GM21515 (cell line): Measurements from ENCODE around the gene IGLL5.
"Not testable (repeated sequence)": the region's sequence is repeated elsewhere in the genome, so short reads cannot be mapped to it uniquely, and the experiment has no call there.

Experiments used
- ATAC-seq: cut with Tn5 transposase; IDR thresholded peaks from one replicate; pipeline ENCODE4 v1.9.1; 2021; ENCODE audit not compliant: unreplicated experiment

IGLL5 gene

GRCh38 chr22:22912988-22913253 lies 25.3 kb downstream of the IGLL5 start:
- ATAC-seq, result no peak

GRCh38 chr22:22913989-22914388 lies 26.4 kb downstream of the IGLL5 start:
- ATAC-seq, result no peak

GRCh38 chr22:22914726-22915669 lies 27.4 kb downstream of the IGLL5 start:
- ATAC-seq, result no peak

- no peak for ATAC-seq
Observed at GRCh38 chr22:22915670-22916035, 28.0 kb downstream of the IGLL5 start.

GRCh38 chr22:22916215-22916951 lies 28.8 kb downstream of the IGLL5 start:
- ATAC-seq, result no peak

GRCh38 chr22:22916952-22917290 lies 29.3 kb downstream of the IGLL5 start:
- no peak for ATAC-seq

GRCh38 chr22:22917377-22917776 lies 29.8 kb downstream of the IGLL5 start:
- no peak for ATAC-seq

GRCh38 chr22:22918297-22918965 lies 30.8 kb downstream of the IGLL5 start:
- no peak for ATAC-seq

GRCh38 chr22:22919041-22919440 lies 31.4 kb downstream of the IGLL5 start:
- no peak for ATAC-seq

- no peak for ATAC-seq
Observed at GRCh38 chr22:22920104-22920654, 32.6 kb downstream of the IGLL5 start.

GRCh38 chr22:22920910-22921550 lies 33.4 kb downstream of the IGLL5 start:
- no peak for ATAC-seq

GRCh38 chr22:22921575-22921974 lies 34.0 kb downstream of the IGLL5 start:
- no peak for ATAC-seq

- ATAC-seq, result not testable (repeated sequence)
Observed at GRCh38 chr22:22922092-22922953, 34.7 kb downstream of the IGLL5 start.

- no peak for ATAC-seq
Observed at GRCh38 chr22:22922954-22923319, 35.3 kb downstream of the IGLL5 start.

- no peak for ATAC-seq
Observed at GRCh38 chr22:22923379-22923778, 35.8 kb downstream of the IGLL5 start.

GRCh38 chr22:22923930-22924329 lies 36.3 kb downstream of the IGLL5 start:
- ATAC-seq, result no peak

- ATAC-seq, result no peak
Observed at GRCh38 chr22:22924369-22925145, 36.9 kb downstream of the IGLL5 start.

GRCh38 chr22:22925146-22925804 lies 37.7 kb downstream of the IGLL5 start:
- ATAC-seq, result no peak

- no peak for ATAC-seq
Observed at GRCh38 chr22:22925805-22926369, 38.3 kb downstream of the IGLL5 start.
